Measurements from ENCODE around the gene EYA2.

EYA2 gene

GRCh38 chr20:47062226-47062890 lies 167.7 kb downstream of the EYA2 start:
- ATAC-seq (no peak), DNase-seq (no peak)
- Mint-ChIP-seq H3K27ac (no peak overlapping the region), H3K27me3 (peaks cover 16% of the 10 kb centered on the region), H3K36me3 (ENCODE audit: low read depth) (no peaks in the 10 kb centered on the region), H3K9me3 (peaks cover 13% of the 10 kb centered on the region), H3K4me1 (no peaks in the 10 kb centered on the region), H3K4me3 (no peak overlapping the region)

DNA sequence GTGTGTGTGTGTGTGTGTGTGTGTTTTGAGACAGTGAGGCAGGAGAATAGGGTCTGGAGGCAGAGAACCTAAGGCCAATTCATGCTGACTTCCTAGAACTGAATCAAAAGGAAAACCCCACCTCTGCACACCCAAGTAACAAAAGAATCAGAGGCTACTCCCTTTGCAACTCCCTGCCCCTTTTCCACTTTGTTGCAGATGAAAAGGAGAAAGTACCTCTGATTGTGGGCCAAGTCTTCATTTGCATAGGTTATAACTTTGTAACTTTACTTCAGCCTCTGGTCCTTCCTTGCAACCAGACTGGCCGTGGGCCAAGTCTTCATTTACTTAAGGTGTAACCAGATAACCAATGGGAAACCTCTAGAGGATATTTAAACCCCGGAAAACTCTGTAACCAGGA lies 168.8 kb downstream of the EYA2 start:
- ATAC-seq (no peak), DNase-seq (no peak)
- Mint-ChIP-seq H3K4me3 (no peak overlapping the region), H3K27me3 (peaks cover 16% of the 10 kb centered on the region), H3K9me3 (peaks cover 21% of the 10 kb centered on the region), H3K36me3 (ENCODE audit: low read depth) (no peaks in the 10 kb centered on the region), H3K27ac (no peak overlapping the region), H3K4me1 (no peaks in the 10 kb centered on the region)

GRCh38 chr20:47063808-47064207 lies 169.2 kb downstream of the EYA2 start:
- H3K4me1 Mint-ChIP-seq, result no peaks in the 10 kb centered on the region
- DNase-seq, result no peak
- peaks cover 16% of the 10 kb centered on the region for H3K27me3 Mint-ChIP-seq
- H3K27ac Mint-ChIP-seq, result no peak overlapping the region
- ATAC-seq, result no peak
- H3K36me3 Mint-ChIP-seq (ENCODE audit: low read depth), result no peaks in the 10 kb centered on the region
- H3K9me3 Mint-ChIP-seq, result peaks cover 21% of the 10 kb centered on the region
- H3K4me3 Mint-ChIP-seq, result no peak overlapping the region

GRCh38 chr20:47066484-47067270 lies 172.0 kb downstream of the EYA2 start:
- Mint-ChIP-seq H3K27ac (no peak overlapping the region), H3K9me3 (peaks cover 21% of the 10 kb centered on the region), H3K4me3 (no peak overlapping the region), H3K4me1 (no peaks in the 10 kb centered on the region), H3K36me3 (ENCODE audit: low read depth) (no peaks in the 10 kb centered on the region), H3K27me3 (peaks cover 16% of the 10 kb centered on the region)
- ATAC-seq, result no peak
- DNase-seq, result no peak

DNA sequence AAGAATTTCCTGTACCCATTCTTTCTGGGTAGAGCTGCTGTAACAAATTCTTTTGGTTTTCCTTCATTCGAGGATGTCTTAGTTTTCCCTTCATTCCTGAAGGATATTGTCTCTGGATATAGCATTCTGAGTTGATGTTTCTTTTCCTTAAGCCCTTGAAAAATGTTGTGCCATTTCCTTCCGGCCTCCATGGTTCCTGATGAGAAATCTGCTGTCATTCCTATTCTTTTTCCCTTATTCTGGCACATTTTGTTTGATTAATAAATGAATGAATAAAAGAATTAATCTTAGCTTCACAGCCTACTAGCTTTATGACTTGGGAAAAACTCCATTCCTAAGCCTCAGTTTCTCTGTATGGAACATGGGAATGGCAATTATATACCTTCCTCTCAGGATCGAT lies 173.1 kb downstream of the EYA2 start:
- H3K9me3 Mint-ChIP-seq, result peaks cover 21% of the 10 kb centered on the region
- H3K27me3 Mint-ChIP-seq, result peaks cover 11% of the 10 kb centered on the region
- ATAC-seq (no peak), DNase-seq (no peak)
- no peak overlapping the region for H3K4me3 Mint-ChIP-seq
- H3K27ac Mint-ChIP-seq, result no peak overlapping the region
- no peaks in the 10 kb centered on the region for H3K36me3 Mint-ChIP-seq (ENCODE audit: low read depth)
- H3K4me1 Mint-ChIP-seq, result no peaks in the 10 kb centered on the region

DNA sequence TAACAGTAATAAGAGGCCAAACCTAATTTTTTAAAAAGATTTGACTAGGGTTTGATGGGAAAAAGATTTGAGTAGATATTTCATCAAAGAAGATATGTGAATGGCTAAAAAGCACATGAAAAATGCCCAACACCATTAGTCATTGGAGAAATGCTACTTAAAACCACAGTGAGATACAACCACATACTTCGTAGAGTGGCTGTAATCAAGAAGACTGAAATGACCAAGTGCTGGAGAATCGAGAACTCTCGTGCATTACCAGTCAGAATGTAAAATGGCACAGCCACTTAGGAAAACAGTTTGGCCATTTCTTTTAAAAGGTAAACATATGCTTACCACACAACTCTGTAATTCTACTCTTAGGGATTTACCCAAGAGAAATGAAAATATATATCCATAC lies 175.5 kb downstream of the EYA2 start:
- peaks cover 17% of the 10 kb centered on the region for H3K9me3 Mint-ChIP-seq
- no peak overlapping the region for H3K27ac Mint-ChIP-seq
- DNase-seq, result no peak

GRCh38 chr20:47071646-47072185 lies 177.1 kb downstream of the EYA2 start:
- H3K4me1 Mint-ChIP-seq, result no peaks in the 10 kb centered on the region
- no peak for DNase-seq
- H3K4me3 Mint-ChIP-seq, result no peak overlapping the region
- no peak for ATAC-seq
- no peak overlapping the region for H3K27ac Mint-ChIP-seq
- peaks cover 9% of the 10 kb centered on the region for H3K27me3 Mint-ChIP-seq
- H3K36me3 Mint-ChIP-seq (ENCODE audit: low read depth), result no peaks in the 10 kb centered on the region
- peaks cover 20% of the 10 kb centered on the region for H3K9me3 Mint-ChIP-seq

More for the DNA sequence above, 175.5 kb downstream of the EYA2 start:
- no peak overlapping the region for H3K4me3 Mint-ChIP-seq
- H3K36me3 Mint-ChIP-seq (ENCODE audit: low read depth), result no peaks in the 10 kb centered on the region
- peaks cover 8% of the 10 kb centered on the region for H3K27me3 Mint-ChIP-seq
- no peaks in the 10 kb centered on the region for H3K4me1 Mint-ChIP-seq
- ATAC-seq, result no peak

DNA sequence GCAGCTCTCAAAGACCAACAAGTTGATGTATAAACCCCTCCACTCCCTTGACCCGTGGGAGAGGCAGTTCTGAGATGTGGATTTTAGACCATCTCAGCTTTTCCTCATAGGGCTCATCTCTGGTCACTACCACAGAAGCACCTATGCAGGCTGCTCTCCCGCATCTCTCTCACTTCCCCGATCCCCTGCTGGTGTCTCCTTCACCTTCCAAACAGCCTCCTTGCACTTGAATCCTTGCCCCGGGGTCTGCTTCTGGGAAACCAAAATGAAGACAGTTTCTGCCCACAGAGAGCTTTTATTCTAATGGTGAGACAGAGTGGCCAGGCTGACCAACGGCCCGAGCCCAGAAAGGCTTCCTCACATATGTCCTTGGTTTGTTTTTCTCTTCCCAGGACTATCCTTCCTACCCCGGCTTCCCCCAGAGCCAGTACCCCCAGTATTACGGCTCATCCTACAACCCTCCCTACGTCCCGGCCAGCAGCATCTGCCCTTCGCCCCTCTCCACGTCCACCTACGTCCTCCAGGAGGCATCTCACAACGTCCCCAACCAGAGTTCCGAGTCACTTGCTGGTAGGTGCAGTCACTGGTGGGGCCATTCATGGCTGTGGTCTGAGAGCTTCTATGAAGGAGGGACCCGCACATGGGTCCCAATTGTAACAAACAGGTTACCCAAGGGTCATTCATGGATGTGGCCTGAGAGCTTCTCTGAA lies 179.3 kb downstream of the EYA2 start:
- no peak for ATAC-seq
- peaks cover 9% of the 10 kb centered on the region for H3K27me3 Mint-ChIP-seq
- H3K4me1 Mint-ChIP-seq, result no peaks in the 10 kb centered on the region
- H3K27ac Mint-ChIP-seq, result no peak overlapping the region
- H3K4me3 Mint-ChIP-seq, result no peak overlapping the region
- H3K36me3 Mint-ChIP-seq (ENCODE audit: low read depth), result no peaks in the 10 kb centered on the region
- DNase-seq, result no peak
- H3K9me3 Mint-ChIP-seq, result peaks cover 11% of the 10 kb centered on the region

- ATAC-seq, result no peak
- no peaks in the 10 kb centered on the region for H3K36me3 Mint-ChIP-seq (ENCODE audit: low read depth)
- no peak overlapping the region for H3K4me3 Mint-ChIP-seq
- H3K4me1 Mint-ChIP-seq, result no peaks in the 10 kb centered on the region
- peaks cover 11% of the 10 kb centered on the region for H3K9me3 Mint-ChIP-seq
- peaks cover 14% of the 10 kb centered on the region for H3K27me3 Mint-ChIP-seq
- no peak overlapping the region for H3K27ac Mint-ChIP-seq
- DNase-seq, result no peak
Measured at GRCh38 chr20:47075263-47075662, 180.6 kb downstream of the EYA2 start.

GRCh38 chr20:47079047-47079446 lies 184.4 kb downstream of the EYA2 start:
- Mint-ChIP-seq H3K27me3 (peaks cover 13% of the 10 kb centered on the region), H3K4me1 (no peaks in the 10 kb centered on the region), H3K9me3 (peaks cover 11% of the 10 kb centered on the region), H3K36me3 (ENCODE audit: low read depth) (no peaks in the 10 kb centered on the region), H3K4me3 (no peak overlapping the region), H3K27ac (no peak overlapping the region)
- ATAC-seq, result no peak
- DNase-seq, result no peak

GRCh38 chr20:47080365-47080764 lies 185.7 kb downstream of the EYA2 start:
- DNase-seq (no peak), ATAC-seq (no peak)
- peaks cover 12% of the 10 kb centered on the region for H3K27me3 Mint-ChIP-seq
- H3K4me1 Mint-ChIP-seq, result no peaks in the 10 kb centered on the region
- H3K27ac Mint-ChIP-seq, result no peak overlapping the region
- H3K9me3 Mint-ChIP-seq, result peaks cover 11% of the 10 kb centered on the region
- no peaks in the 10 kb centered on the region for H3K36me3 Mint-ChIP-seq (ENCODE audit: low read depth)
- no peak overlapping the region for H3K4me3 Mint-ChIP-seq

GRCh38 chr20:47086316-47086715 lies 191.7 kb downstream of the EYA2 start:
- Mint-ChIP-seq H3K27me3 (peaks cover 5% of the 10 kb centered on the region), H3K36me3 (ENCODE audit: low read depth) (no peaks in the 10 kb centered on the region), H3K27ac (no peak overlapping the region), H3K4me1 (no peaks in the 10 kb centered on the region), H3K4me3 (no peak overlapping the region), H3K9me3 (no peaks in the 10 kb centered on the region)
- no peak for DNase-seq
- ATAC-seq, result no peak

- Mint-ChIP-seq H3K4me1 (no peaks in the 10 kb centered on the region), H3K27ac (no peak overlapping the region), H3K4me3 (no peak overlapping the region), H3K27me3 (peaks cover 5% of the 10 kb centered on the region), H3K9me3 (no peaks in the 10 kb centered on the region), H3K36me3 (ENCODE audit: low read depth) (no peaks in the 10 kb centered on the region)
- DNase-seq (no peak), ATAC-seq (no peak)
Measured at GRCh38 chr20:47088335-47088734, 193.7 kb downstream of the EYA2 start.

DNA sequence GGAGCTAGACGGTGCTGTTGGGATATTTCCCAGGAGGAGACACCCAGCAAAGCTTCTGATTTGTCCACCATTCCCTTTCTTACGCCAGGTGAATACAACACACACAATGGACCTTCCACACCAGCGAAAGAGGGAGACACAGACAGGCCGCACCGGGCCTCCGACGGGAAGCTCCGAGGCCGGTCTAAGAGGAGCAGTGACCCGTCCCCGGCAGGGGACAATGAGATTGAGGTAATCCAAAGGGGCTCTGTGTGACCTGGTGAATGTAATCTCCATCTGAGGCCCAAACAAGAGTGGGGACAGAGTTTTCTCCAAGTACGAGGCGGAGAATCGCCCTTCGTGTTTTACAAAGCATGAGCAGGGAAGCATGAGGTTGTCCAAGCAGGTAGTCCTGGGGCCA lies 194.5 kb downstream of the EYA2 start:
- no peak overlapping the region for H3K4me3 Mint-ChIP-seq
- no peaks in the 10 kb centered on the region for H3K4me1 Mint-ChIP-seq

GRCh38 chr20:47090835-47091234 lies 196.2 kb downstream of the EYA2 start:
- ATAC-seq, result no peak

More for the DNA sequence above, 194.5 kb downstream of the EYA2 start:
- H3K36me3 Mint-ChIP-seq (ENCODE audit: low read depth), result no peaks in the 10 kb centered on the region
- no peak for ATAC-seq
- H3K27ac Mint-ChIP-seq, result no peak overlapping the region
- no peak for DNase-seq
- no peaks in the 10 kb centered on the region for H3K9me3 Mint-ChIP-seq
- peaks cover 1% of the 10 kb centered on the region for H3K27me3 Mint-ChIP-seq

More at GRCh38 chr20:47090835-47091234, 196.2 kb downstream of the EYA2 start:
- H3K27me3 Mint-ChIP-seq, result peaks cover 1% of the 10 kb centered on the region
- H3K36me3 Mint-ChIP-seq (ENCODE audit: low read depth), result no peaks in the 10 kb centered on the region
- no peak overlapping the region for H3K4me3 Mint-ChIP-seq
- no peaks in the 10 kb centered on the region for H3K4me1 Mint-ChIP-seq
- peaks cover 5% of the 10 kb centered on the region for H3K9me3 Mint-ChIP-seq
- no peak overlapping the region for H3K27ac Mint-ChIP-seq
- no peak for DNase-seq
